PFSK-1 (cell line): ENCODE results near the gene FOXO6.
A peak's percentile ranks its signal among the peaks of the same experiment; 100 is the strongest.

ENCODE experiments used
- FOXP2 ChIP-seq: optimal IDR thresholded peaks from 2 replicates; pipeline ENCODE3; 2011; ENCODE audit warnings: borderline replicate concordance, control low read depth, inconsistent platforms; ENCODE audit not compliant: insufficient read depth; ENCODE audit errors: extremely low read length, extremely low read depth
- POLR2AphosphoS5 ChIP-seq: IDR thresholded peaks from 2 replicates; pipeline ENCODE4 v1.6.1; 2012; ENCODE audit warnings: low read depth, mild to moderate bottlenecking, control low read depth, low read length, moderate library complexity
- SIN3A ChIP-seq: IDR thresholded peaks from 2 replicates; pipeline ENCODE4 v1.6.1; 2012; ENCODE audit warnings: mild to moderate bottlenecking, low read length, moderate library complexity, borderline replicate concordance; ENCODE audit not compliant: insufficient read depth
- TAF1 ChIP-seq: IDR thresholded peaks from 2 replicates; pipeline ENCODE4 v1.6.1; 2012; ENCODE audit warnings: low read length, control low read depth, borderline replicate concordance; ENCODE audit not compliant: insufficient read depth
- TF ChIP-seq, protein P1 (sequence below), 2 experiments: IDR thresholded peaks; 2 replicates each; pipeline versions ENCODE4 v1.6.1 to v1.8.0; 2011 to 2012; ENCODE audit warnings: low read depth in 2 of 2, low read length in 2 of 2, control low read depth in 1 of 2, inconsistent platforms in 1 of 2, mild to moderate bottlenecking in 1 of 2, moderate library complexity in 1 of 2; ENCODE audit not compliant: insufficient read depth in 1 of 2

FOXO6 gene

GRCh38 chr1:41424581-41425118, 63.4 kb downstream of the FOXO6 start:
- TF ChIP-seq TAF1, result no peak
- TF ChIP-seq POLR2AphosphoS5, result no peak
- TF ChIP-seq FOXP2, result no peak
- TF ChIP-seq, protein P1, sequence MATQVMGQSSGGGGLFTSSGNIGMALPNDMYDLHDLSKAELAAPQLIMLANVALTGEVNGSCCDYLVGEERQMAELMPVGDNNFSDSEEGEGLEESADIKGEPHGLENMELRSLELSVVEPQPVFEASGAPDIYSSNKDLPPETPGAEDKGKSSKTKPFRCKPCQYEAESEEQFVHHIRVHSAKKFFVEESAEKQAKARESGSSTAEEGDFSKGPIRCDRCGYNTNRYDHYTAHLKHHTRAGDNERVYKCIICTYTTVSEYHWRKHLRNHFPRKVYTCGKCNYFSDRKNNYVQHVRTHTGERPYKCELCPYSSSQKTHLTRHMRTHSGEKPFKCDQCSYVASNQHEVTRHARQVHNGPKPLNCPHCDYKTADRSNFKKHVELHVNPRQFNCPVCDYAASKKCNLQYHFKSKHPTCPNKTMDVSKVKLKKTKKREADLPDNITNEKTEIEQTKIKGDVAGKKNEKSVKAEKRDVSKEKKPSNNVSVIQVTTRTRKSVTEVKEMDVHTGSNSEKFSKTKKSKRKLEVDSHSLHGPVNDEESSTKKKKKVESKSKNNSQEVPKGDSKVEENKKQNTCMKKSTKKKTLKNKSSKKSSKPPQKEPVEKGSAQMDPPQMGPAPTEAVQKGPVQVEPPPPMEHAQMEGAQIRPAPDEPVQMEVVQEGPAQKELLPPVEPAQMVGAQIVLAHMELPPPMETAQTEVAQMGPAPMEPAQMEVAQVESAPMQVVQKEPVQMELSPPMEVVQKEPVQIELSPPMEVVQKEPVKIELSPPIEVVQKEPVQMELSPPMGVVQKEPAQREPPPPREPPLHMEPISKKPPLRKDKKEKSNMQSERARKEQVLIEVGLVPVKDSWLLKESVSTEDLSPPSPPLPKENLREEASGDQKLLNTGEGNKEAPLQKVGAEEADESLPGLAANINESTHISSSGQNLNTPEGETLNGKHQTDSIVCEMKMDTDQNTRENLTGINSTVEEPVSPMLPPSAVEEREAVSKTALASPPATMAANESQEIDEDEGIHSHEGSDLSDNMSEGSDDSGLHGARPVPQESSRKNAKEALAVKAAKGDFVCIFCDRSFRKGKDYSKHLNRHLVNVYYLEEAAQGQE (IDR thresholded peaks at IDR 0.05; ENCODE audit: insufficient read depth in 1 of 2, low read depth in 2 of 2, low read length in 2 of 2), result no peak
- TF ChIP-seq SIN3A, result no peak

- TF ChIP-seq FOXP2, result no peak
Measured at GRCh38 chr1:41425369-41425768, 64.1 kb downstream of the FOXO6 start.

DNA sequence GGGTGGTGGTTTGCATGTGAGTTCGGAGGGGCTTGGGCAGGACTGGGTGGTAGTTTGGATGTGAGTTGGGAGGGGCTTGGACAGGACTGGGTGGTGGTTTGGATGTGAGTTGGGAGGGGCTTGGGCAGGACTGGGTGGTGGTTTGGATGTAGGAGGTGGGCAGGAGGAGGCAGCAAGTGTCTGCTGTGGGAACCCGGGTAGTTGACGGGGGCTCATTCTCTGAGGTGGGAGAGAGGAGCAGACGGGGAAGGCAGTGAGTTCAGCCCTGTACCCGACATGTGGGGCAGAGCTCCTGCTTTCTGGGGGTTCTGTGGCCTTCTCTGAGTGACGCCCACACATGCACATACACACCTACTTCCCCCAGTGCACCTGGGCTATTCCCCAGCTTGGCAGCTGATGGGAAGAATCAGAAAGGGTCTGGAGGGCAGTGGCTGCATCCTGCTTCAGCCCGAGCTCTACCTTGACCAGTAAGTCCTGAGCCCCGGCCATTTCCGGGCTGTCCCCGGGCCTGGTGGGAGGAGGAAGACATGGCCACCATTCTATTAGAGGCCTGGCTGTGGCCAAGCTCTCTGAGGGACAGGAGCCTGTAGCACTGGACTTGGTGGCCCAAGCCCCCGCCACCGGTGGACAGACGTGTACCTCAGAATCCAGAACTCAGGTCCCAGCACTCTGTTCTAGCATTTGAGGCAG, 65.1 kb downstream of the FOXO6 start:
- no peak for TF ChIP-seq FOXP2
- TF ChIP-seq TAF1, result no peak
- TF ChIP-seq POLR2AphosphoS5, result no peak
- TF ChIP-seq, protein P1 (IDR thresholded peaks at IDR 0.05; ENCODE audit: insufficient read depth in 1 of 2, low read depth in 2 of 2, low read length in 2 of 2), result no peak
- TF ChIP-seq SIN3A, result no peak

GRCh38 chr1:41427122-41427913, 66.1 kb downstream of the FOXO6 start:
- TF ChIP-seq TAF1 (no peak), POLR2AphosphoS5 (no peak), FOXP2 (no peak), SIN3A (no peak)
- TF ChIP-seq, protein P1 (IDR thresholded peaks at IDR 0.05; ENCODE audit: insufficient read depth in 1 of 2, low read depth in 2 of 2, low read length in 2 of 2), result no peak

DNA sequence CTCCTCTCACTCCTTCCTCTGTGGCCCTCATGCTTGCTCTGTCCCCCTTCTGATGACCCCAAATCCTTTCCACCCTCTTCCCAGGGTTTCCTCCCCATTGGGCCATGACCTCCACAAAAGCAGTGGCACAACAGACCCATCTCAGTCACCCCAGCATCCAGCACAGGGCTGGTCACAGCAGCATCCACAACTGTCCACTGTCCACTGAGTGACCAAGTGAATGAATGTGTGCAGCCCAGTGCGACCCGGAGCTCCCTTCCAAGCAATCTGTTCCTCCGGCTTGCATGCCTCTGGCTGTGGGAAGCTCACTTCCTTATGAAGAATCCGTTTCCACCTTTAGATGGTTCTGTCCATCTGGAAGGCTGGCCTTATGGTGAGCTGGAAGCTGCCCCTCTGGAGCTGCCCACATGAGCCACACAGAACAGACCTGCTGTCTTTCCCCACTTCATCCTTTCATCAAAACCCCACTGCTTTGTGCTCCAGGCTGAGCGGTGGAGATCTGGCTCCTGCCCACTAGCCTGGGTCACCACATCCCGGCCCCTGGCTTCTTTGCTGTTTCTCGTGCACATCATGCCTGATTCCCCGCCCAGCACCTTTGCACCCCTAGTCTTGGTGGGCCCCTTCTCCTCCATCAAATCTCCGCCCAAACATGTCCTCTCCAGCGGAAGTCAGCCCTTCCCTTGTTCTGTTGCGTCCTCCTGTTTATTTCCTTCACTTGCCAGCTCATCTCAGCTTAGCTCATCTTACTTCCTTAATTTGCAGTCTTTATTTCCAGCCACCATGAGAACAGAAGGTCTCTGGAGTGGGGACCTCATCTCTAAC, 66.9 kb downstream of the FOXO6 start:
- no peak for TF ChIP-seq SIN3A
- TF ChIP-seq POLR2AphosphoS5, result no peak
- TF ChIP-seq, protein P1 (IDR thresholded peaks at IDR 0.05; ENCODE audit: insufficient read depth in 1 of 2, low read depth in 2 of 2, low read length in 2 of 2), result no peak
- TF ChIP-seq FOXP2, result peak; percentile 42
